Endodermal cell (in vitro differentiated cells): ENCODE measurements around the gene NINL. TPM values are rescaled to one million over a fixed set of nuclear protein-coding genes. Genes with fewer than 3 reads are reported as not detected.

Experiments used
- DNase-seq: peaks from one replicate; pipeline ENCODE4 v3.0.0-alpha.2; 2017
- H3K27ac ChIP-seq: 2 replicates; pipeline ENCODE4 v1.5.1; 2013; ENCODE audit warnings: mild to moderate bottlenecking, low read depth, low read length, moderate library complexity
- H3K27me3 ChIP-seq: 2 replicates; pipeline ENCODE4 v1.6.1; 2013; ENCODE audit warnings: mild to moderate bottlenecking, low read length, moderate library complexity; ENCODE audit not compliant: insufficient read depth, control insufficient read depth, poor library complexity, severe bottlenecking
- H3K36me3 ChIP-seq: 2 replicates; pipeline ENCODE4 v1.7.0; 2013; ENCODE audit warnings: mild to moderate bottlenecking, low read length, moderate library complexity; ENCODE audit not compliant: control insufficient read depth, insufficient read depth
- H3K4me1 ChIP-seq: one replicate; pipeline ENCODE4 v1.7.0; 2013; ENCODE audit warnings: low read length; ENCODE audit not compliant: control insufficient read depth, insufficient read depth
- H3K4me3 ChIP-seq: 2 replicates; pipeline ENCODE4 v1.5.1; 2013; ENCODE audit warnings: mild to moderate bottlenecking, low read length, moderate library complexity
- H3K9ac ChIP-seq: 2 replicates; pipeline ENCODE4 v1.6.1; 2013; ENCODE audit warnings: mild to moderate bottlenecking, low read length, moderate library complexity; ENCODE audit not compliant: poor library complexity, severe bottlenecking; ENCODE audit errors: extremely low read depth
- H3K9me3 ChIP-seq: 2 replicates; pipeline ENCODE4 v1.6.1; 2013; ENCODE audit warnings: mild to moderate bottlenecking, low read length, moderate library complexity; ENCODE audit not compliant: control insufficient read depth
- H3K27ac Mint-ChIP-seq: 2 replicates; pipeline ENCODE4 v1.8.0; 2020; ENCODE audit warnings: mixed read lengths
- H3K27me3 Mint-ChIP-seq: 2 replicates; pipeline ENCODE4 v1.8.0; 2021; ENCODE audit warnings: mild to moderate bottlenecking, mixed read lengths; ENCODE audit not compliant: insufficient read depth
- H3K36me3 Mint-ChIP-seq: 2 replicates; pipeline ENCODE4 v1.8.0; 2020; ENCODE audit warnings: low read depth, mixed read lengths
- H3K4me1 Mint-ChIP-seq: 2 replicates; pipeline ENCODE4 v1.8.0; 2020; ENCODE audit warnings: mixed read lengths
- H3K4me3 Mint-ChIP-seq: 2 replicates; pipeline ENCODE4 v1.8.0; 2020; ENCODE audit warnings: mild to moderate bottlenecking, moderate library complexity, mixed read lengths
- H3K9me3 Mint-ChIP-seq: 2 replicates; pipeline ENCODE4 v1.8.0; 2020; ENCODE audit warnings: mild to moderate bottlenecking, mixed read lengths
- WGBS, 2 experiments: methylation state at CpG; one replicate each; pipeline versions ENCODE4 v1.1.5 to v1.1.7; 2013; ENCODE audit warnings: missing lambda C conversion rate in 2 of 2, mixed read lengths in 1 of 2; ENCODE audit not compliant: insufficient coverage in 1 of 2, insufficient read length in 1 of 2; 5-methylcytosine and 5-hydroxymethylcytosine counted together
- total RNA-seq, 2 donors: library from RNA; stranded (reverse); fragmentation: NEBNext Ultra II Directional in 1 of 2; extraction: Animal tissue kit (Norgen Biotek cat#: 25700) in 1 of 2; gene quantifications; 2 replicates in 1 of 2; 3 replicates in 1 of 2; pipeline ENCODE4 v1.2.1, GENCODE V29; 2021
- TF ChIP-seq, protein P1 (sequence below): fragments of 200-600 bp; sonication (generic); conservative IDR thresholded peaks from 2 replicates; pipeline ENCODE4 v1.5.0; 2021; ENCODE audit warnings: antibody characterized with exemption, mild to moderate bottlenecking

Gene NINL
- total RNA-seq, 2 donors from 2014 or later = 78.5 to 101 TPM

DNA sequence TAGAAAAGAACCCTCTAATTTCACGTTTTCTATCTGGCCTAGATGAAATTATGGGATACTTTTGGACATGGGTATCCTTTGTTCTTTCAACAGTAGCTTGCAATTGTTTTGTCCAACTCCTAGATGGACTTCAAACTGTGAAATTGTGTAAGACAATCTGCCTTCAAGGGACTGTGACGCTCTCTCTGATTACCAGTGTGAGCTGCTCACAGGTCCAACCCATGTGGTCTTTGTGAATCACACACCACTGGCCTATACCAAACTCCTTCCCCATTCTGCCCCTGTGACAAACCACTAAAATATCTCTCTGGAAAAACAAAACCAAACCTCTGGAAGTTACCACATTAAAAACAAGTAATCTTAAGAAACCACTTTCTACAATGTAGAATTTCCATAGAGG is 59.5 kb downstream of the NINL start:
- Mint-ChIP-seq H3K4me1 (no peaks in the 10 kb centered on the region), H3K27me3 (no peaks in the 10 kb centered on the region), H3K4me3 (no peak overlapping the region), H3K27ac (no peak overlapping the region), H3K9me3 (peaks cover 19% of the 10 kb centered on the region), H3K36me3 (peaks cover 75% of the 10 kb centered on the region)
- peaks cover 61% of the 10 kb centered on the region for H3K36me3 ChIP-seq
- WGBS, 2 experiments = 92 to 96% methylated on average over 2 of the region's 2 CpGs
- no peak overlapping the region for H3K9ac ChIP-seq
- no peak for DNase-seq
- no peak overlapping the region for H3K27ac ChIP-seq
- TF ChIP-seq, protein P1, sequence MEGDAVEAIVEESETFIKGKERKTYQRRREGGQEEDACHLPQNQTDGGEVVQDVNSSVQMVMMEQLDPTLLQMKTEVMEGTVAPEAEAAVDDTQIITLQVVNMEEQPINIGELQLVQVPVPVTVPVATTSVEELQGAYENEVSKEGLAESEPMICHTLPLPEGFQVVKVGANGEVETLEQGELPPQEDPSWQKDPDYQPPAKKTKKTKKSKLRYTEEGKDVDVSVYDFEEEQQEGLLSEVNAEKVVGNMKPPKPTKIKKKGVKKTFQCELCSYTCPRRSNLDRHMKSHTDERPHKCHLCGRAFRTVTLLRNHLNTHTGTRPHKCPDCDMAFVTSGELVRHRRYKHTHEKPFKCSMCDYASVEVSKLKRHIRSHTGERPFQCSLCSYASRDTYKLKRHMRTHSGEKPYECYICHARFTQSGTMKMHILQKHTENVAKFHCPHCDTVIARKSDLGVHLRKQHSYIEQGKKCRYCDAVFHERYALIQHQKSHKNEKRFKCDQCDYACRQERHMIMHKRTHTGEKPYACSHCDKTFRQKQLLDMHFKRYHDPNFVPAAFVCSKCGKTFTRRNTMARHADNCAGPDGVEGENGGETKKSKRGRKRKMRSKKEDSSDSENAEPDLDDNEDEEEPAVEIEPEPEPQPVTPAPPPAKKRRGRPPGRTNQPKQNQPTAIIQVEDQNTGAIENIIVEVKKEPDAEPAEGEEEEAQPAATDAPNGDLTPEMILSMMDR = no peak
- no peak overlapping the region for H3K4me3 ChIP-seq
- H3K4me1 ChIP-seq = no peaks in the 10 kb centered on the region
- H3K9me3 ChIP-seq = peaks cover 21% of the 10 kb centered on the region
- H3K27me3 ChIP-seq = no peaks in the 10 kb centered on the region

DNA sequence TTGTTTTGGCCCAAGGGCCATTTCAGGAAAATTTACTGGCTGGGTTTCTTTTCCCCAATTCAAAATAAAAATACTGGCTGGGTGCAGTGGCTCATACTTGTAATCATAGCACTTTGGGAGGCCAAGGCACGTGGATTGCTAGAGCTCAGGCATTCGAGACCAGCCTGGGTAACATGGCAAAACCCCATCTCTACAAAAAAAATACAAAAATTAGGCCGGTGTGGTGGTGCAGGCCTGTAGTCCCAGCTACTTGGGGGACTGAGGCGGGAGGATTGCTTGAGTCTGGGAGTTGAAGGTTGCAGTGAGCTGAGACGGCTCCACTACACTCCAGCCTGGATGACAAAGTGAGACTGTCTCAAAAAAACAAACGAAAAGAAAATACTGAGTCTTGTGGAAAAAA is 60.0 kb downstream of the NINL start:
- H3K27ac ChIP-seq = no peak overlapping the region
- H3K27ac Mint-ChIP-seq = no peak overlapping the region
- H3K4me1 Mint-ChIP-seq = no peaks in the 10 kb centered on the region
- H3K9ac ChIP-seq = no peak overlapping the region
- WGBS, 2 experiments = 91% methylated on average over 4 to 6 of the region's 6 CpGs
- no peak overlapping the region for H3K4me3 ChIP-seq
- TF ChIP-seq, protein P1 = no peak
- no peak for DNase-seq
- H3K36me3 Mint-ChIP-seq = peaks cover 75% of the 10 kb centered on the region
- H3K4me1 ChIP-seq = no peaks in the 10 kb centered on the region
- peaks cover 16% of the 10 kb centered on the region for H3K9me3 Mint-ChIP-seq
- H3K36me3 ChIP-seq = peaks cover 67% of the 10 kb centered on the region
- no peak overlapping the region for H3K4me3 Mint-ChIP-seq
- H3K9me3 ChIP-seq = peaks cover 24% of the 10 kb centered on the region
- no peaks in the 10 kb centered on the region for H3K27me3 ChIP-seq
- no peaks in the 10 kb centered on the region for H3K27me3 Mint-ChIP-seq

DNA sequence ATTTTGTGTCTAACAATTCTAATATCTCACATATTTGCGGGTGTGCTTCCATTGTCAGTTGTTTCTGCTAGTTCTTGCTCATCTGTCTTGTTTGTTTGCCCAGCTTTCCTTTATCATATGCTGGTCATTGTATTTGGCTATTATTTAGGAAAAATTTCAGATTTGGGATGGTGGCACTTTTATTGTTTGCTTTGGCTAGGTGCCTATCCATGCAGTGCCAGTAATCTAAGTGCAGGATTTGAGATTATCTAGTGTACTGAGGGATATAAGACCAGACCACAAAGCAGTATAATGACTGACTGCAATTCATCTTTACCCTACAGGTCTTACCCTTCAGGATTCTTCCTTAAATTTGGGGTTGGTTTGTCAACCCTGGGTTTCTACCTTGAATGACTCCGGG is 63.9 kb downstream of the NINL start:
- Mint-ChIP-seq H3K4me1 (no peaks in the 10 kb centered on the region), H3K36me3 (peaks cover 93% of the 10 kb centered on the region), H3K4me3 (no peak overlapping the region), H3K27ac (no peak overlapping the region), H3K9me3 (peaks cover 24% of the 10 kb centered on the region), H3K27me3 (no peaks in the 10 kb centered on the region)
- Histone ChIP-seq H3K4me3 (no peak overlapping the region), H3K9me3 (peaks cover 50% of the 10 kb centered on the region), H3K36me3 (peaks cover 93% of the 10 kb centered on the region), H3K4me1 (no peaks in the 10 kb centered on the region), H3K27ac (no peak overlapping the region), H3K9ac (no peak overlapping the region), H3K27me3 (no peaks in the 10 kb centered on the region)
- DNase-seq = no peak
- 88 to 94% methylated on average over 1 to 2 of the region's 2 CpGs for WGBS, 2 experiments
- TF ChIP-seq, protein P1 = no peak
